ENCODE results near the gene FAM120A.

The FAM120A gene

DNA sequence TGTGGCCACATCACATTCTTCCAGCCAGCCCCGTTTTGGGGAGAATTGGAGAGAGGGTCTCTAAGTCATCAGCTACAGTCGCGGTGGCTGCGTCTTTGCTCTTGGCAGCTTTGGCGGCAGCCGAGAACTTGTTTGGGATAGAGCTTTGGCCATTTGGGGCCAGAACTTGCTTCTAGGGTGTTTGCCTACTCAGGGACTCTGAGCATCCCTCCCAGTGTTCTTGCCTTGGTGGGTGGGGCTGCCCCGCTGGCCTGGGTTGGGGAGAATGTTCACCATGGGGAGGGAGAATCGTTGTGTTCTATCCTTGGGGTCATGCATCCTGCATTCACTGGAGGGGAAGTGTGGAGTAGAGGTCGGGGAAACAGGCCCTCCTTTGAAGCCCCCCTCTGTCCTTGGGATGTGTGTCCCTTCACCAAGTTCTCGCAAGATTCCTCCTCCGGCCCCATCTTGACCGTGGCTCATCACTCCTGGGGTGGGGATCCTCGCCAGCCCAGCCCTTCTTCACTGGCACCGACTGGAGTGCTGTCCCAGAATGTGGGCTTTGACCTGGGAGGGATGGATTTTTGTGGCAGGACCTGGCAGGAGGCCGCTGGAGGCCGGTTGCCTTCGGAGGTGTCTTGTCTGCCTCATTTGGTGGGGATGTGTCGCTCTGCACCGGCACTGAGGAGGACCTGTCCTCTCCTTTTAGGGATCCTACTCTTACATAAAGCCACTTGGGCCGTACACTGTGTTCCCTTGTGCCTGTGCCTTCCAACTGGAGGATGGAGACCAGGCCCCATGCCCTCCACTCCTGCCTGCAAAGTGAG is 128.4 kb downstream of the FAM120A start:
- H3K36me3 Mint-ChIP-seq, result peaks cover 12% of the 10 kb centered on the region
- H3K27ac Mint-ChIP-seq, result peak overlapping the region; percentile 61
- H3K4me1 Mint-ChIP-seq, result peaks cover 70% of the 10 kb centered on the region
- no peaks in the 10 kb centered on the region for H3K27me3 Mint-ChIP-seq
- H3K9me3 Mint-ChIP-seq, result no peaks in the 10 kb centered on the region
- no peak overlapping the region for H3K4me3 Mint-ChIP-seq

GRCh38 chr9:93580654-93581380 is 129.3 kb downstream of the FAM120A start:
- Mint-ChIP-seq H3K27ac (no peak overlapping the region), H3K36me3 (peaks cover 15% of the 10 kb centered on the region), H3K9me3 (no peaks in the 10 kb centered on the region), H3K27me3 (no peaks in the 10 kb centered on the region), H3K4me3 (no peak overlapping the region), H3K4me1 (peaks cover 67% of the 10 kb centered on the region)

GRCh38 chr9:93582115-93582514 is 130.6 kb downstream of the FAM120A start:
- Mint-ChIP-seq H3K4me3 (no peak overlapping the region), H3K27ac (peak overlapping the region; percentile 41), H3K4me1 (peaks cover 78% of the 10 kb centered on the region), H3K36me3 (peaks cover 15% of the 10 kb centered on the region), H3K9me3 (no peaks in the 10 kb centered on the region), H3K27me3 (no peaks in the 10 kb centered on the region)

DNA sequence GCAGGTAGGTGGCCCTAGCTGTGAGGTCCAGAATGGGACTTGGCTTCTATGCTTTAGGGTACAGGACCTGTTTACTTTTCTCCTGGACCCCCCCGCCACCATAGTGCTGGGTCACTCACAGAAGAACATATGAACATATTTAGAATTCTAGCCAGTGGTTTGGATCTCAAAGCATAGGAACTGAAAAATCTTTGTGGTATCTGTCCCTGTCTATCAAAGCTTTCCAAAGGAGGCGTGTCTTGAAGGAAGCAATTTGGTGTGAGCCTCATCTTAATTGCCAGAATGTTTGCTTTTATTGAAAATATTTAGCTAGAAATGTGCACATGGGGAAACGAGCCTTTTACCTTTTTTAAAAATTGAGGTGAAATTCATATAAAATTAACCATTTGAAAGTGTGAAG is 131.1 kb downstream of the FAM120A start:
- Mint-ChIP-seq H3K4me1 (peaks cover 80% of the 10 kb centered on the region), H3K27ac (peak overlapping the region; percentile 41), H3K27me3 (no peaks in the 10 kb centered on the region), H3K36me3 (peaks cover 15% of the 10 kb centered on the region), H3K9me3 (no peaks in the 10 kb centered on the region), H3K4me3 (no peak overlapping the region)

DNA sequence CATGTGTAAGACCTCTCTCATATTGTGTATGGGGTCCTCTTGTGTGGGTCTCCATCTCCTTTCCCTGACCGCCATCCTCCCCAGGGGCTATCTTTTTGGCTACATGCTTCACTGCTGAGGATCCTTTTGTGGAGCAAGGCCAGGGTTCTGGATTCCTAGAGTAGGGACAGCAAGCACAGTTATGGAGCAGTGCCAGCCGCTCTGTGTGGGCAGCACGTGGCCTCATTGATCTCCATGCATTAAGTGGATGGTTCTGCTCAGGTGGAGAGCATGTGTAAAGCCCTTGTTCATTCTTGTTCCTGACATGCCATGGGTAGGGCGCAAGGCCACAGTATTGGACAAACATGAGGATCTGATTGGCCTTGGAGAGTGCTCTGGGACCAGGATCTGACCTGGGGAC is 133.8 kb downstream of the FAM120A start:
- no peaks in the 10 kb centered on the region for H3K27me3 Mint-ChIP-seq
- H3K9me3 Mint-ChIP-seq, result no peaks in the 10 kb centered on the region
- H3K4me3 Mint-ChIP-seq, result no peak overlapping the region
- H3K27ac Mint-ChIP-seq, result no peak overlapping the region
- peaks cover 80% of the 10 kb centered on the region for H3K4me1 Mint-ChIP-seq
- H3K36me3 Mint-ChIP-seq, result peaks cover 15% of the 10 kb centered on the region

GRCh38 chr9:93585695-93586094 is 134.2 kb downstream of the FAM120A start:
- Mint-ChIP-seq H3K27ac (no peak overlapping the region), H3K27me3 (no peaks in the 10 kb centered on the region), H3K36me3 (peaks cover 15% of the 10 kb centered on the region), H3K4me3 (no peak overlapping the region), H3K9me3 (no peaks in the 10 kb centered on the region), H3K4me1 (peaks cover 80% of the 10 kb centered on the region)

DNA sequence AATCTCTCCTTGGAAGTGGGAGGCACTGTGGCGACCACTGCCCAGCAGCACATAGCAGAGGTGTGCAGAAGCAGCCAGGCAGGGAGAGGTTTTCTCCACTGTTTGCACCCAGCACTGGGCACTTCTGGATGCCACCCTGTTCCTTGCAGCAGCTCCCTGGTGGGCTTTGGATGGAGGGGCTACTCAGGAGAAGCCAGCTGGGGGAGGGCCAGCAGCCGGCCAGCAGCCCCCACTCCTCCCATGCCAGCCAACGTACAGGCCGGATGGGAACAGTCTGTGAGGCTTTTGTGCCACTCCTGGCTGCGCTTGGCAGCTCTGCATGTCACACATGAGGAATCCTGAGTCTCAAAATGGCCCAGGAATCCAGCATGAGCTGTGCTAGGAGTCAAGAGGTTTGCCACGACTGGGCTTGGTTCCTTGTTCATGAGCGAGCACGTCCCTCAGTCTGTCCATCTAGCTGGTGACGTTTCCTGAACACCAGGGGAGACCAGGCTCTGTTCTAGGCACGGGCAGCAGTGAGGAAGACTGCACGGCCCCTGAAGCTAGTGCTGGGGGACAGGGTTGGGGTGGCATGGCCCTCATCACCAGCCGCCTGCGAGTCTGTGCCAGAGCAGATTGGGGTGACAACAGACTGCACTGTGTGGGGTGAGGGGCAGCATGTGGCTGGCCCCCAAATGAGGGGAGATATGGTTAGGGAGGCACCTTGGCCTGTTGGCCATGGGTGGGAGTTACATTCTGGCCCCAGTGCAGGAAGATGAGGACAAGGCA is 135.0 kb downstream of the FAM120A start:
- Mint-ChIP-seq H3K27me3 (no peaks in the 10 kb centered on the region), H3K4me3 (no peak overlapping the region), H3K36me3 (peaks cover 15% of the 10 kb centered on the region), H3K27ac (no peak overlapping the region), H3K4me1 (peaks cover 80% of the 10 kb centered on the region), H3K9me3 (no peaks in the 10 kb centered on the region)

DNA sequence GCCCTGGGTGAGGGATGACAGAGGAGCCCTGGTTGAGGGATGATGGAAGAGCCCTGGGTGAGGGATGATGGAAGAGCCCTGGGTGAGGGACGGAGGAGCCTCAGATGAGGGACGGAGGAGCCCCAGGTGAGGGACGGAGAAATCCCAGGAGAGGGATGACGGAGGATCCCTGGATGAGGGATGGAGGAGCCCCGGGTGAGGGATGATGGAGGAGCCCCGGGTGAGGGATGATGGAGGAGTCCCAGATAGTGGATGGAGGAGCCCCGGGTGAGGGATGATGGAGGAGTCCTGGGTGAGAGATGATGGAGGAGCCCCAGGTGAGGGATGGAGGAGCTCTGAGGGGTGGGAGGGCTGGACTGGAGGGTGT is 135.8 kb downstream of the FAM120A start:
- Mint-ChIP-seq H3K36me3 (peaks cover 15% of the 10 kb centered on the region), H3K27ac (no peak overlapping the region), H3K4me1 (peaks cover 82% of the 10 kb centered on the region), H3K4me3 (no peak overlapping the region), H3K9me3 (no peaks in the 10 kb centered on the region), H3K27me3 (no peaks in the 10 kb centered on the region)

- H3K4me3 Mint-ChIP-seq, result no peak overlapping the region
- H3K9me3 Mint-ChIP-seq, result no peaks in the 10 kb centered on the region
- peaks cover 81% of the 10 kb centered on the region for H3K4me1 Mint-ChIP-seq
- H3K36me3 Mint-ChIP-seq, result peaks cover 15% of the 10 kb centered on the region
- H3K27me3 Mint-ChIP-seq, result no peaks in the 10 kb centered on the region
- no peak overlapping the region for H3K27ac Mint-ChIP-seq
Measured at GRCh38 chr9:93587651-93588347, 136.3 kb downstream of the FAM120A start.

- no peaks in the 10 kb centered on the region for H3K9me3 Mint-ChIP-seq
- H3K36me3 Mint-ChIP-seq, result peaks cover 10% of the 10 kb centered on the region
- H3K27me3 Mint-ChIP-seq, result no peaks in the 10 kb centered on the region
- peaks cover 84% of the 10 kb centered on the region for H3K4me1 Mint-ChIP-seq
- H3K4me3 Mint-ChIP-seq, result no peak overlapping the region
- no peak overlapping the region for H3K27ac Mint-ChIP-seq
Measured at GRCh38 chr9:93588641-93589609, 137.4 kb downstream of the FAM120A start.

- Mint-ChIP-seq H3K27ac (peak overlapping the region; percentile 86), H3K4me3 (peak overlapping the region; percentile 11), H3K27me3 (no peaks in the 10 kb centered on the region), H3K36me3 (peaks cover 5% of the 10 kb centered on the region), H3K4me1 (peaks cover 78% of the 10 kb centered on the region), H3K9me3 (no peaks in the 10 kb centered on the region)
Measured at GRCh38 chr9:93589688-93590087, 138.2 kb downstream of the FAM120A start.

DNA sequence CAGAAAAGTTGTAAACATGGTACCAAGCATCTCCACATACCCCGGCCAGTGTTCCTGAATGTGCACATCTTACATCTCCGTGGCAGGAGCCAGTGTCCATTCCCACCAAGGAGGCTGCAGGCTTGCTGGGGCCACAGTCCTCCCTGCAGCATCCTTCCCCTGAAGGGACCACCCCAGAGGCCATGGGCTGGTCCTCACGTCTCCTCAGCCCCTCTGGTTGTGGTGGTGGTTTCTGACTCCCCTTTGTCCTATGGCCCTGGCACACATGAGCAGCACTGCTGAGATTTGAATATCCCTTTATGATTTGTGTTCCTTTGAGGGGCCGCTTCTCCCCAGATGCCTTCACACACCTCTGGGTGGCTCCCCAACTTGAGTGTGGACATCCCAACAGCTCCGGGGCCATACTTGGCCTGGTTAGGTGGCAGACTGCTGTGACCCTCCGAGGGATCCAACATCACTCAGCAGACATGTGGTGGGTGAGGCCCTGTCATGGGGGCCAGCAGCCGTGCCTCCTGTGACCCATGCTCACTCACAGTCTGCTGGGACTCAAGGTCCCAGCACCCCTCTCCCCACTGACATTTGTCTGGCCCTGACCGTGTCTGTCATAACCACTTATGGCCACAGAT is 139.2 kb downstream of the FAM120A start:
- no peaks in the 10 kb centered on the region for H3K27me3 Mint-ChIP-seq
- no peaks in the 10 kb centered on the region for H3K36me3 Mint-ChIP-seq
- H3K4me3 Mint-ChIP-seq, result no peak overlapping the region
- no peaks in the 10 kb centered on the region for H3K9me3 Mint-ChIP-seq
- H3K27ac Mint-ChIP-seq, result peak overlapping the region; percentile 3
- H3K4me1 Mint-ChIP-seq, result peaks cover 74% of the 10 kb centered on the region

GRCh38 chr9:93591301-93592007 is 140.0 kb downstream of the FAM120A start:
- no peak overlapping the region for H3K27ac Mint-ChIP-seq
- H3K4me3 Mint-ChIP-seq, result no peak overlapping the region
- no peaks in the 10 kb centered on the region for H3K9me3 Mint-ChIP-seq
- H3K4me1 Mint-ChIP-seq, result peaks cover 76% of the 10 kb centered on the region
- no peaks in the 10 kb centered on the region for H3K36me3 Mint-ChIP-seq
- H3K27me3 Mint-ChIP-seq, result no peaks in the 10 kb centered on the region

Data from activated naive CD4-positive, alpha-beta T cell treated with anti-CD3 and anti-CD28 coated beads, Interleukin-2, amount 50 U/mL, for 24 hours (primary cell).